Immature natural killer cell (primary cell): ENCODE data around the gene HAUS1. TPM values are rescaled to one million over a fixed set of nuclear protein-coding genes. Genes with fewer than 3 reads are reported as not detected.
"Not testable (repeated sequence)": the region's sequence is repeated elsewhere in the genome, so short reads cannot be mapped to it uniquely, and the experiment has no call there.

Experiments used
- DNase-seq, 3 donors: peaks; one replicate each; pipeline ENCODE4 v3.0.0; 2022; ENCODE audit warnings: mixed read lengths in 1 of 3
- H3K27ac Mint-ChIP-seq, 6 donors: one replicate each; pipeline ENCODE4 v1.8.0; 2020; ENCODE audit warnings: mixed read lengths in 6 of 6, mild to moderate bottlenecking in 5 of 6, inconsistent platforms in 4 of 6, moderate library complexity in 3 of 6
- H3K27me3 Mint-ChIP-seq, 3 donors: one replicate each; pipeline ENCODE4 v1.8.0; 2020 to 2021; ENCODE audit warnings: low read depth in 3 of 3, mild to moderate bottlenecking in 3 of 3, mixed read lengths in 3 of 3, moderate library complexity in 3 of 3, inconsistent platforms in 1 of 3
- H3K36me3 Mint-ChIP-seq, 3 donors: one replicate each; pipeline ENCODE4 v1.8.0; 2020; ENCODE audit warnings: mixed read lengths in 3 of 3, inconsistent platforms in 2 of 3, mild to moderate bottlenecking in 2 of 3
- H3K4me1 Mint-ChIP-seq, 2 donors: one replicate each; pipeline ENCODE4 v1.8.0; 2020; ENCODE audit warnings: inconsistent platforms in 2 of 2, mild to moderate bottlenecking in 2 of 2, mixed read lengths in 2 of 2, moderate library complexity in 1 of 2
- H3K4me3 Mint-ChIP-seq, 5 donors: one replicate each; pipeline ENCODE4 v1.8.0; 2020; ENCODE audit warnings: mild to moderate bottlenecking in 5 of 5, mixed read lengths in 5 of 5, inconsistent platforms in 3 of 5, moderate library complexity in 3 of 5
- H3K9me3 Mint-ChIP-seq, 6 donors: one replicate each; pipeline ENCODE4 v1.8.0; 2020; ENCODE audit warnings: mild to moderate bottlenecking in 6 of 6, mixed read lengths in 6 of 6, inconsistent platforms in 4 of 6, moderate library complexity in 3 of 6
- polyA plus RNA-seq, 3 donors: library from polyadenylated mRNA; unstranded; fragments of 300-500 nt; fragmentation: Illumina TruSeq; gene quantifications; one replicate each; pipeline ENCODE4 v1.2.3, GENCODE V29; 2021

HAUS1 gene
- polyA plus RNA-seq, 3 donors from 2014 or later = 33.3 to 54.1 (median 44.3) TPM

DNA sequence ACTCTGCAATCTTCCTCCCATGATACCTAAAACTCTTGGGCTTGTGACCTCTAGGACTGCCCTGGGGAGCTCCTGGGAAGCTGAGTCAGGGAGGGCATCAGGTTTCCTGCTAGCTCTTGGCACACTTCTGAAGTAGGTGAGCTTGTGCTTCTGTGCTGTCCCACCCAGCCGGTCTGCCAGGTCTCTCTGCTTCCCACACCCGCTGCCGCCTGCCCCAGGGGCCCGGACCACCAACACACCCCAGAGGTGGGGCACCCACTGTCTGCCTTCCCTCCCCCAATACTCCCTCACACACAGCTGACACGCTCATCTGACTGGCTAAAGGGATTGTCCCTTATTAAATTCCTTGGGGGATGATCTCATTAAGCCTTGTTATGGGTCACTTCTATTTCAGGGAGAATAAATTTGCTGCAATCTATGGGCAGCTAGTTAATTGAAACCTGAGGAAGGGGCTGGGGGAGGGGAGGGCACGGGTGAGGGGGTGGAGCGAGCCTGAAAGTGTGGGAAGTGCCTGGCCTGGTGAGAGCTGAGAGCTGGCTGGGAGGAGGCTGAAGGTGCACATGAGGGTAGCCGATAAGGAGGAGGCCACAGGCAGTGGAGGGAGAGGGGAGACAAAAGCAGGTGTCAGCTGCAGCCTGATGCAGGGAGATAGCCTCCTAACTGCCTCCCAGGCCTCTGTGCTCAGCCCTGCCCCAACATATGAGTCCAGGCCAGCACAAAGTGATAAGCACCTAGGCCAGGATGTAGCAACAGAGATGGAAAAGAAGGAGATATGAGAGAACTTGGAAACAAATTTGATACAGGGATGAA is 48.8 kb downstream of the HAUS1 start:
- Mint-ChIP-seq H3K27ac (peak overlapping the region in 3 of 6 donors; percentile 10 to 69 (median 60)), H3K36me3 (peaks cover 0 to 4% (median 0%) of the 10 kb centered on the region in 3 donors), H3K27me3 (peaks cover 0 to 2% (median 1%) of the 10 kb centered on the region in 3 donors), H3K4me1 (peaks cover 23 to 31% of the 10 kb centered on the region in 2 donors), H3K9me3 (no peaks in the 10 kb centered on the region), H3K4me3 (no peak overlapping the region)
- no peak for DNase-seq

GRCh38 chr18:46155641-46156051 is 51.5 kb downstream of the HAUS1 start:
- Mint-ChIP-seq H3K36me3 (peaks cover 0 to 4% (median 3%) of the 10 kb centered on the region in 3 donors), H3K4me3 (peak overlapping the region; percentile 36 to 76 (median 69)), H3K27ac (peak overlapping the region; percentile 4 to 90 (median 70)), H3K9me3 (no peaks in the 10 kb centered on the region), H3K27me3 (peaks cover 0 to 2% (median 1%) of the 10 kb centered on the region in 3 donors), H3K4me1 (peaks cover 23 to 30% of the 10 kb centered on the region in 2 donors)
- peak in 1 of 3 donors; percentile 14 for DNase-seq

DNA sequence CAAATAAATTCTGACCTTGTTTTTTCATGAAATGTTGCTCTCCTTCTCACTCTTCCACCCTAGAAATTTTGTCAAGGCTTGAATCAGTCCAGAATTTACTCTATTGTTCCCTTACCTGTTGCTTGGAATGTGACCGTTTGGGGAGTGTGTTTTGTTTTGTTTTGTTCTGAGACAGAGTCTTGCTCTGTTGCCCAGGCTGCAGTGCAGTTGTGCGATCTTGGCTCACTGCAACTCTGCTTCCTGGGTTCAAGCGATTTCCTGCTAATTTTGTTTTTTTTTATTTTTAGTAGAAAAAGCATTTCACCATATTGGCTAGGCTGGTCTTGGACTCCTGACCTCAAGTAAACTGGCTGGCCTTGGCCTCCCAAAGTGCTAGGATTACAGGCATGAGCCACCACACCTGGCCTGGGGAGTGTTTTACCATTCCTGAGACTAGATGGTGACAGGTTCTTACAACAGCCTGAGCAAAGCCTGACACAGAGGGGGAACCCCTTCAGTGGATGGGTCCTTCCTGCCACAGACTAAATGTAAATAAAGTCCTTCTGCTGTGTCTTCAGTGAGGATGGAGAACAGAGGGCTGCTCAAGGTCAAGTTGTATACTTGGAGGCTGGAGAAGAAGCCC is 52.0 kb downstream of the HAUS1 start:
- peaks cover 0 to 2% (median 1%) of the 10 kb centered on the region in 3 donors for H3K27me3 Mint-ChIP-seq
- no peak for DNase-seq

GRCh38 chr18:46156843-46157242 is 52.7 kb downstream of the HAUS1 start:
- Mint-ChIP-seq H3K36me3 (peaks cover 0 to 4% (median 3%) of the 10 kb centered on the region in 3 donors), H3K9me3 (no peaks in the 10 kb centered on the region), H3K27ac (peak overlapping the region in 3 of 6 donors; percentile 48 to 79 (median 68)), H3K4me3 (peak overlapping the region in 1 of 5 donors; percentile 69), H3K27me3 (peaks cover 0 to 2% (median 1%) of the 10 kb centered on the region in 3 donors), H3K4me1 (peaks cover 23 to 30% of the 10 kb centered on the region in 2 donors)
- DNase-seq = no peak

More for the DNA sequence above, 52.0 kb downstream of the HAUS1 start:
- Mint-ChIP-seq H3K4me1 (peaks cover 23 to 30% of the 10 kb centered on the region in 2 donors), H3K27ac (peak overlapping the region; percentile 4 to 90 (median 70)), H3K36me3 (peaks cover 0 to 4% (median 3%) of the 10 kb centered on the region in 3 donors), H3K9me3 (no peaks in the 10 kb centered on the region), H3K4me3 (peak overlapping the region; percentile 36 to 76 (median 69))

DNA sequence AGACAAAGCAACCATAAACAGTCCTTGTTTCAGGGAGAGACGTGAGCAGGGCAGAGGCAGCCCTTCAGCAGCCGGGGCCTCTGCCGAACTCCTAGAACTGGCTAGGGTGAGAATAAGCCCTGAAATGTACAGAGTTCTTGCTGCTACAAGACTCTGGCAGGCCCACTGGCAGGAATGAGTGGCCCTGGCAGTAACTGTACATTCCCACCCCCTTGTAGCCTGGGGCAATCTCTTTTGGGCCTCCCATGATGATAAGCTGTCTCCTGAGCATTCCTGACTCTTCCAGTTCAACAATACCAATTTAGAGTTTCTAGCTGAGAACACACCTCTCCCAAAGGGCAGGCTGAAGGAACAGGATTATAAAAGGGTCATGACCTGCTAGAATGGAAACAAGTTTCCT is 54.3 kb downstream of the HAUS1 start:
- no peak for DNase-seq
- Mint-ChIP-seq H3K27me3 (peaks cover 0 to 2% (median 1%) of the 10 kb centered on the region in 3 donors), H3K4me3 (no peak overlapping the region), H3K4me1 (peaks cover 32 to 38% of the 10 kb centered on the region in 2 donors), H3K36me3 (peaks cover 0 to 4% (median 3%) of the 10 kb centered on the region in 3 donors), H3K27ac (no peak overlapping the region), H3K9me3 (no peaks in the 10 kb centered on the region)

GRCh38 chr18:46160050-46160798 is 56.0 kb downstream of the HAUS1 start:
- no peaks in the 10 kb centered on the region for H3K9me3 Mint-ChIP-seq
- H3K4me1 Mint-ChIP-seq = peaks cover 33 to 34% of the 10 kb centered on the region in 2 donors
- no peak overlapping the region for H3K4me3 Mint-ChIP-seq
- H3K36me3 Mint-ChIP-seq = peaks cover 0 to 4% (median 3%) of the 10 kb centered on the region in 3 donors
- H3K27me3 Mint-ChIP-seq = peaks cover 0 to 4% (median 3%) of the 10 kb centered on the region in 3 donors
- DNase-seq = no peak
- H3K27ac Mint-ChIP-seq = no peak overlapping the region

- H3K4me3 Mint-ChIP-seq, H3K9me3 Mint-ChIP-seq, H3K36me3 Mint-ChIP-seq, H3K27ac Mint-ChIP-seq, DNase-seq, H3K27me3 Mint-ChIP-seq: not testable (repeated sequence)
- peaks cover 27 to 28% of the 10 kb centered on the region in 2 donors for H3K4me1 Mint-ChIP-seq
These were observed 56.7 kb downstream of the HAUS1 start for GRCh38 chr18:46160840-46161239.

GRCh38 chr18:46161703-46162396 is 57.7 kb downstream of the HAUS1 start:
- peaks cover 0 to 4% (median 3%) of the 10 kb centered on the region in 3 donors for H3K36me3 Mint-ChIP-seq
- peaks cover 0 to 3% (median 3%) of the 10 kb centered on the region in 3 donors for H3K27me3 Mint-ChIP-seq
- no peaks in the 10 kb centered on the region for H3K9me3 Mint-ChIP-seq
- no peak overlapping the region for H3K27ac Mint-ChIP-seq
- no peak overlapping the region for H3K4me3 Mint-ChIP-seq
- no peak for DNase-seq
- H3K4me1 Mint-ChIP-seq = peaks cover 18 to 19% of the 10 kb centered on the region in 2 donors

GRCh38 chr18:46163091-46163490 is 58.9 kb downstream of the HAUS1 start:
- Mint-ChIP-seq H3K4me1 (peaks cover 15 to 16% of the 10 kb centered on the region in 2 donors), H3K9me3 (no peaks in the 10 kb centered on the region), H3K4me3 (no peak overlapping the region), H3K27me3 (peaks cover 1 to 3% (median 2%) of the 10 kb centered on the region in 3 donors), H3K36me3 (peaks cover 0 to 3% (median 0%) of the 10 kb centered on the region in 3 donors), H3K27ac (peak overlapping the region in 2 of 6 donors; percentile 4 to 58)
- DNase-seq = no peak

- Mint-ChIP-seq H3K27me3 (peaks cover 1 to 3% (median 2%) of the 10 kb centered on the region in 3 donors), H3K36me3 (peaks cover 0 to 3% (median 0%) of the 10 kb centered on the region in 3 donors), H3K9me3 (no peaks in the 10 kb centered on the region), H3K4me3 (no peak overlapping the region), H3K4me1 (peaks cover 17 to 18% of the 10 kb centered on the region in 2 donors), H3K27ac (no peak overlapping the region)
- DNase-seq = no peak
These were observed 59.8 kb downstream of the HAUS1 start for GRCh38 chr18:46163941-46164499.

DNA sequence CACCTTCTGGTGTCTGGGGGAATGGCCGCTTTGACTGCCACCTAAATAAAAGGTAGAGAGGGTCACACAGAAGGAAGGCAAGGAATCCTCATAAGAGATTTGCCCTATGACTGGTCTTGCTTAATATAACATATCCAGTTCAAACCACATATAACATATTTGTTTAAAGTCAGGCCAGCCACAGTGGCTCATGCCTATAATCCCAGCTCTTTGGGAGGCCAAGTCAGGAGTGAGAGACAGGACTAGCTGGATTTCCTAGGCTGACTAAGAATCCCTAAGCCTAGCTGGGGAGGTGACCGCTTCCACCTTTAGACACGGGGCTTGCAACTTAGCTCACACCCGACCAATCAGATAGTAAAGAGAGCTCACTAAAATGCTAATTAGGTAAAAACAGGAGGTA is 60.3 kb downstream of the HAUS1 start:
- not testable (repeated sequence) for H3K9me3 Mint-ChIP-seq, H3K27me3 Mint-ChIP-seq, H3K36me3 Mint-ChIP-seq, DNase-seq, H3K27ac Mint-ChIP-seq, H3K4me3 Mint-ChIP-seq
- peaks cover 17 to 18% of the 10 kb centered on the region in 2 donors for H3K4me1 Mint-ChIP-seq

DNA sequence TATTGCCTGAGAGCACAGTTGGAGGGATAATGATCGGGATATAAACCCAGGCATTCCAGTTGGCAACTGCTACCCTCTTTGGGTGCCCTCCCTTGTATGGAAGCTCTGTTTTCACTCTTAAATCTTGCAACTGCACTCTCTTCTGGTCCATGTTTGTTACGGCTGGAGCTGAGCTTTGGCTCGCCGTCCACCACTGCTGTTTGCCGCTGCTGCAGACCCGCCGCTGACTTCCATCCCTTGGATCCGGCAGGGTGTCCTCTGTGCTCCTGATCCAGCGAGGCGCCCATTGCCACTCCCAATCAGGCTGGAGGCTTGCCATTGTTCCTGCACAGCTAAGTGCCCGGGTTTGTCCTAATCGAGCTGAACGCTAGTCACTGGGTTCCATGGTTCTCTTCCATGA is 60.7 kb downstream of the HAUS1 start:
- peaks cover 1 to 3% (median 2%) of the 10 kb centered on the region in 3 donors for H3K27me3 Mint-ChIP-seq
- no peak for DNase-seq
- H3K9me3 Mint-ChIP-seq = no peaks in the 10 kb centered on the region
- no peak overlapping the region for H3K27ac Mint-ChIP-seq
- H3K4me3 Mint-ChIP-seq = no peak overlapping the region
- peaks cover 17 to 18% of the 10 kb centered on the region in 2 donors for H3K4me1 Mint-ChIP-seq
- peaks cover 0 to 3% (median 0%) of the 10 kb centered on the region in 3 donors for H3K36me3 Mint-ChIP-seq
